ENCODE results near the gene RASGRF2. TPM values are rescaled to one million over a fixed set of nuclear protein-coding genes. Genes with fewer than 3 reads are reported as not detected.

RASGRF2 gene
- total RNA-seq, 4 donors from 2014 or later = 19.5 to 45.3 (median 34.6) TPM

DNA sequence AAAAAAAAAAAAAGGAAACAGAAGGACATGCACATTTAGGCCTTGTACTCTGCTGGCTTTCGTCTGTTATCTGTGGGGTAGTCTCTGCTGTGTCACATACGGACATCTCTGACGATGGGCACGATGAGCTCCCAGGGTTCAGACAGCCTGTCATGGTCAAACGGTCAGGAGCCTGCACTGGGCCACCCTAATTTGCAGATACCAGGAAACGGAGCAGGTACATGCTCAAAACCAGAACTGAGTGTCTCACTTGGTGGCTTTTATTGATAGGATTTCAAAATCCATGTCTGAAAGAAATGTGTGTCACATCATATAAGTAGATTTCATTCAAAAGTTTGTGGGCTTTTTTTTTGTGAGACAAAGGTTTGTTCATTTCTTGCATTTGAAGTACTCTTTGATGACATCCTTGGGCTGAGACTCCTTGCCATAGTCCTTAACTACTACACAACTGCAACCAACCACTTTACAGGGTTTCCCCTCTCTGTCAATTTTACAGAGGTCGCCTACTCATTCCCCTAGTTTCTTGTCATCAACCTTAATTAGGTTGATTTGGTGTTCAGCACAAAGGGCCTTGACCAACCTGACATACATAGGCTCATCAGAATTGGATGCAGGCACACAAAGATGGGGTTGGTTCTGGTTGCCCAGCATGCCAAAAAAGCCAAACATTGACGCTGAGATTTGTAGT, 281.9 kb downstream of the RASGRF2 start:
- H3K4me3 ChIP-seq = no peak overlapping the region
- peaks cover 0 to 6% (median 0%) of the 10 kb centered on the region in 4 donors for H3K4me1 ChIP-seq
- WGBS, 2 donors = 78 to 89% methylated on average over 8 of the region's 8 CpGs
- TF ChIP-seq EP300 (IDR thresholded peaks at IDR 0.05) (no peak), POLR2A (IDR thresholded peaks at IDR 0.05) (no peak)
- TF ChIP-seq, protein P1, sequence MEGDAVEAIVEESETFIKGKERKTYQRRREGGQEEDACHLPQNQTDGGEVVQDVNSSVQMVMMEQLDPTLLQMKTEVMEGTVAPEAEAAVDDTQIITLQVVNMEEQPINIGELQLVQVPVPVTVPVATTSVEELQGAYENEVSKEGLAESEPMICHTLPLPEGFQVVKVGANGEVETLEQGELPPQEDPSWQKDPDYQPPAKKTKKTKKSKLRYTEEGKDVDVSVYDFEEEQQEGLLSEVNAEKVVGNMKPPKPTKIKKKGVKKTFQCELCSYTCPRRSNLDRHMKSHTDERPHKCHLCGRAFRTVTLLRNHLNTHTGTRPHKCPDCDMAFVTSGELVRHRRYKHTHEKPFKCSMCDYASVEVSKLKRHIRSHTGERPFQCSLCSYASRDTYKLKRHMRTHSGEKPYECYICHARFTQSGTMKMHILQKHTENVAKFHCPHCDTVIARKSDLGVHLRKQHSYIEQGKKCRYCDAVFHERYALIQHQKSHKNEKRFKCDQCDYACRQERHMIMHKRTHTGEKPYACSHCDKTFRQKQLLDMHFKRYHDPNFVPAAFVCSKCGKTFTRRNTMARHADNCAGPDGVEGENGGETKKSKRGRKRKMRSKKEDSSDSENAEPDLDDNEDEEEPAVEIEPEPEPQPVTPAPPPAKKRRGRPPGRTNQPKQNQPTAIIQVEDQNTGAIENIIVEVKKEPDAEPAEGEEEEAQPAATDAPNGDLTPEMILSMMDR (IDR thresholded peaks at IDR 0.05) = no peak
- H3K36me3 ChIP-seq = peaks cover 0 to 14% (median 0%) of the 10 kb centered on the region in 3 donors
- no peaks in the 10 kb centered on the region for H3K9me3 ChIP-seq
- no peak for DNase-seq (ENCODE audit: low spot score in 2 of 2)
- H3K27ac ChIP-seq = no peak overlapping the region
- H3K27me3 ChIP-seq = no peaks in the 10 kb centered on the region

DNA sequence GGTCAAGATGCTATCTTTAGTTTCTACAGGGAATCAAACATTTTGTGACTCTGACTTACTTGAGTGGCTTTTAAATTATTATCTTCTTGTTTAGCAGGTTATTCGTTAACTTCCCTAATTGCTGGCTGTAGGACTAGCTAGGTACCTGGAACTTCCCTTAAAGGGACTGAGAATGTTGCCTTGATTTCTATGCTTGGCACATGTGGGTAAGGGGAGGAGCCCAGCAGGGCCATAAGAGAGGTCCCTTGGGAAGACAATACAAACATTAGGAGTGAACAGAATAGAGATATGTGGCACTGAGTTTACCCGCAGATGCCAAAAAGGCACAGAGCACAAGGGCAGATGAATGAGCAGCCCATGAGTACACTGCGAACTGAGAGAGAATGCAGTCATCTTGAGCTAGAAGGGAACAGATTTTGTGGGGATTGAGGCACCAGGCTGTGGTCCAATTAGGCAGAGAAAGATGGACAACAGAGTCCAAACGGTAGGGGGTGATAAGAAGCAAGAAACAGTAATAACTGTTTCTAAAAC, 282.8 kb downstream of the RASGRF2 start:
- no peaks in the 10 kb centered on the region for H3K27me3 ChIP-seq
- peaks cover 0 to 14% (median 0%) of the 10 kb centered on the region in 3 donors for H3K36me3 ChIP-seq
- no peak overlapping the region for H3K4me3 ChIP-seq
- peaks cover 0 to 14% (median 0%) of the 10 kb centered on the region in 4 donors for H3K4me1 ChIP-seq
- H3K27ac ChIP-seq = no peak overlapping the region
- TF ChIP-seq POLR2A (IDR thresholded peaks at IDR 0.05) = no peak
- DNase-seq (ENCODE audit: low spot score in 2 of 2) = no peak
- H3K9me3 ChIP-seq = no peaks in the 10 kb centered on the region
- 69 to 81% methylated on average over 4 of the region's 4 CpGs for WGBS, 2 donors

DNA sequence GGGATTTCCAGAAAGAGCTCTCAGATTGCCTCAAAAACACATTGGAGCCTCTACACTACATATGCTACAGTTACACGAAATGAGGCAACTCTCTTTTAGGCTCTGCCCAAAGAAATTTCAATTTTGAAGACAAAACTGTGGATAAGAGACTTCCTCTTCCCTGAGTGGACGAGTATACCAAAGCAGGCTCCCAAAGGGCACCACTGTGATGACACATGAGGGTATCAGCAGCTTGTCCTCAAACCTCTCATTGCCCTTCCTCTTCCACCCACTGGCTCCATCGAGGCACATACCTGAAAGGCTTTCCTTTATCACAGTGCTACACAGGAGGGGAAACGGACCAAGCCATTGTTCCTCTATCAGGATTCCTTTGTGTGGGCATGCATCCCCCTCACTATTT, 284.3 kb downstream of the RASGRF2 start:
- 87 to 88% methylated on average over 4 of the region's 4 CpGs for WGBS, 2 donors

DNA sequence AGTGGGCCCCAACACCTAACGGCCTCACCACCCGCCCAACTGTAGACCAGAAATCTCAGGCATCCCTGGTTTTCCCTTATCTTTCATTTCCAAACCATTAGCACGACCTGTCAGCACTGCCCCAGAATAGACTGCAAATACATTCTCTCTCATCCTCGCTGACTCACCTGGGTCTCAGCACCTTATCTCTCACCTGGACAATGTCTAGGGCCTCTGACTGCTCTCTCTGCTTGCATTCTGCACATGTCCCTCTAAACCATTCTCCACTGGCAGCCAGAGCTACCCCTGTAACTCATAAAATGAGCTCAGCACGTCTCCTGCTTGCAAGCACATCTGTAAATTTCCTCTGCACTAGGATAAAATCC, 285.7 kb downstream of the RASGRF2 start:
- no peak for DNase-seq (ENCODE audit: low spot score in 2 of 2)
- H3K27ac ChIP-seq = no peak overlapping the region

More for the DNA sequence above, 284.3 kb downstream of the RASGRF2 start:
- Histone ChIP-seq H3K4me3 (no peak overlapping the region), H3K36me3 (peaks cover 0 to 7% (median 0%) of the 10 kb centered on the region in 3 donors), H3K4me1 (peaks cover 0 to 16% (median 0%) of the 10 kb centered on the region in 4 donors), H3K9me3 (no peaks in the 10 kb centered on the region), H3K27me3 (no peaks in the 10 kb centered on the region), H3K27ac (no peak overlapping the region)
- no peak for DNase-seq (ENCODE audit: low spot score in 2 of 2)
- TF ChIP-seq, protein P1 (IDR thresholded peaks at IDR 0.05) = no peak
- TF ChIP-seq POLR2A (IDR thresholded peaks at IDR 0.05) (no peak), EP300 (IDR thresholded peaks at IDR 0.05) (no peak)

DNA sequence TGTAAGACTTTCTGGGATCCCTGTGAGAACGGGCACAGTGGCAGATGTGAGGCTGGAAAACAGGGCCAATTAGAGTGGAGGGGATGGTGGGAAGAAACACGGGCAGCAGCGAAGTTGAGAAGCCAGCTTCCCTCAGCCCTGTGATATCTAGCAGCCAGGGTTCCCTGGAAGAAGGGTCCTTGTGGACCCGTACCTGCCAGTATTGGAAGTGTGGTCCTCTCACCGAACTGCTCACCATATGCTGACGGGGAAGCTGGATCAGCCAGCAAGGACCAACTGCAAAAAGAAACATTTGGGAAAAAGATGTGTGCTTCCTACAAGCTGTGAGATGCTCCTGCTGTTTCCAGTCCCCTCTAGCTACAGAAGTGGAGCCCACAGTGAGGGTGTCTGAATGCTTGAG, 286.5 kb downstream of the RASGRF2 start:
- H3K9me3 ChIP-seq = no peaks in the 10 kb centered on the region
- H3K4me1 ChIP-seq = peaks cover 0 to 16% (median 0%) of the 10 kb centered on the region in 4 donors
- no peaks in the 10 kb centered on the region for H3K27me3 ChIP-seq
- DNase-seq (ENCODE audit: low spot score in 2 of 2) = no peak
- WGBS, 2 donors = 80 to 94% methylated on average over 6 of the region's 6 CpGs
- no peak overlapping the region for H3K4me3 ChIP-seq
- H3K27ac ChIP-seq = peak overlapping the region in 1 of 4 donors; percentile 59
- no peak for TF ChIP-seq POLR2A (IDR thresholded peaks at IDR 0.05)
- TF ChIP-seq, protein P1 (IDR thresholded peaks at IDR 0.05) = no peak
- no peak for TF ChIP-seq EP300 (IDR thresholded peaks at IDR 0.05)
- peaks cover 0 to 6% (median 0%) of the 10 kb centered on the region in 3 donors for H3K36me3 ChIP-seq

More for the DNA sequence above, 285.7 kb downstream of the RASGRF2 start:
- Histone ChIP-seq H3K4me3 (no peak overlapping the region), H3K4me1 (peaks cover 0 to 16% (median 0%) of the 10 kb centered on the region in 4 donors), H3K27me3 (no peaks in the 10 kb centered on the region), H3K36me3 (peaks cover 0 to 6% (median 0%) of the 10 kb centered on the region in 3 donors), H3K9me3 (no peaks in the 10 kb centered on the region)
- WGBS, 2 donors = 85 to 92% methylated on average over 5 of the region's 5 CpGs
- no peak for TF ChIP-seq POLR2A (IDR thresholded peaks at IDR 0.05)
- no peak for TF ChIP-seq EP300 (IDR thresholded peaks at IDR 0.05)

DNA sequence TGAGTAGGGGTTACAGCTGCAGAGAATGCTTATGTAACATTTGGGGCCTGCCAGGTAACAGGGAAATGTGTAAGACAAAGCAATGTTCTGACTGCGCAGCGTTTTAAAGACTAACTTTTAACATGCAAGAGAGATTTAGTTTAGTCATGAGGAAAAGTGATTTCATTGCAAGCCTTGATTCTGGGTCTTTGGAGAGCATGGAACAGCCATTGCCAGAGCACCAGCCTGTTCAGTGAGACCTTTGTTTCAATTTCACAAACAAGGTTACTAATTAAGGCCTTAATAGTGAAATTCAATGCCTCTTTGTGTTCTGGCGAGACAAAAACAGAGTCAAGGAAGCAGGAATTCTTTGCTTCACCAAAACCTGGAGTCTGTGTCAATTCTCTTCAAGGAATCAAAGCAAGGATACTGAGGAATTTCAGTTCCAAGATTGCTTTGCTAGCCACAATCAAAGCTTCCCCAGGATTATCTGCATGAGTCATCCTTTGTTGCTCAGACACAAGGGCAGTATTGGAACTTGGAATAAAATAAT, 287.3 kb downstream of the RASGRF2 start:
- TF ChIP-seq POLR2A (IDR thresholded peaks at IDR 0.05) (no peak), EP300 (IDR thresholded peaks at IDR 0.05) (no peak)
- TF ChIP-seq, protein P1 (IDR thresholded peaks at IDR 0.05) = no peak
- Histone ChIP-seq H3K27ac (peak overlapping the region in 2 of 4 donors; percentile 26 to 59), H3K27me3 (no peaks in the 10 kb centered on the region), H3K4me3 (no peak overlapping the region), H3K4me1 (peaks cover 0 to 16% (median 0%) of the 10 kb centered on the region in 4 donors), H3K9me3 (no peaks in the 10 kb centered on the region), H3K36me3 (peaks cover 0 to 11% (median 0%) of the 10 kb centered on the region in 3 donors)
- WGBS, 2 donors = 42 to 56% methylated on average over 3 of the region's 3 CpGs
- no peak for DNase-seq (ENCODE audit: low spot score in 2 of 2)
